ENCODE data around the gene SYCN. TPM values are rescaled to one million over a fixed set of nuclear protein-coding genes. Genes with fewer than 3 reads are reported as not detected.

Gene SYCN
- total and polyA plus RNA-seq, 2 of the 8 experiments (the other 6 are each of a cell fraction or from before 2014, with no cell fraction given): not detected

GRCh38 chr19:39246951-39247669, 43.0 kb upstream of the SYCN start:
- Histone ChIP-seq H3K23ac (ENCODE audit: insufficient read length) (no peak overlapping the region), H3K9me3 (ENCODE audit: insufficient read depth in 2 of 2, low read depth in 1 of 2, low read length in 1 of 2) (peaks cover 0 to 3% of the 10 kb centered on the region in 2 experiments; a peak in 1 of 4 replicates), H3K18ac (ENCODE audit: extremely low read depth, low read length) (no peak overlapping the region), H2BK20ac (ENCODE audit: low read length) (no peak overlapping the region), H2AFZ (ENCODE audit: low read length) (peak overlapping the region; percentile 28; the same call in 1 of the 2 replicates), H4K20me1 (replicated peaks in 1 of 2; ENCODE audit: control insufficient read depth in 1 of 2, insufficient read depth in 2 of 2, low read length in 2 of 2) (peaks cover 0 to 5% of the 10 kb centered on the region in 2 experiments), H2BK15ac (ENCODE audit: low read length) (no peak overlapping the region), H3K79me1 (ENCODE audit: low read depth, low read length) (no peaks in the 10 kb centered on the region), H3K27me3 (replicated peaks in 1 of 4; ENCODE audit: control insufficient read depth in 3 of 4, extremely low read depth in 1 of 4, insufficient read depth in 3 of 4, low read length in 3 of 4) (peaks cover 29 to 43% (median 36%) of the 10 kb centered on the region in 4 experiments), H2AK5ac (ENCODE audit: low read depth, low read length) (no peak overlapping the region), H4K8ac (ENCODE audit: extremely low read depth, insufficient read depth, low read length) (peak overlapping the region; percentile 31; the same call in 1 of the 2 replicates), H3K4me1 (replicated peaks in 1 of 4; ENCODE audit: control insufficient read depth in 3 of 4, insufficient read depth in 4 of 4, low read length in 3 of 4) (peaks cover 0 to 14% (median 7%) of the 10 kb centered on the region in 4 experiments; a peak in 5 of 7 replicates), H3K36me3 (ENCODE audit: control insufficient read depth in 2 of 4, insufficient read depth in 4 of 4, low read length in 3 of 4) (no peaks in the 10 kb centered on the region), H3K4ac (replicated peaks; ENCODE audit: insufficient read length, low read depth, low read length) (no peak overlapping the region), H4K5ac (ENCODE audit: insufficient read length, low read depth, low read length) (no peak overlapping the region), H2BK120ac (replicated peaks; ENCODE audit: low read depth, low read length) (no peak overlapping the region), H4K91ac (replicated peaks; ENCODE audit: insufficient read length, low read length) (no peak overlapping the region), H2BK12ac (ENCODE audit: low read depth, low read length) (no peak overlapping the region), H3K9ac (replicated peaks in 1 of 4; ENCODE audit: extremely low read depth in 1 of 4, low read depth in 3 of 4, low read length in 3 of 4) (no peak overlapping the region), H3K14ac (ENCODE audit: insufficient read length) (no peak overlapping the region), H3K56ac (replicated peaks; ENCODE audit: insufficient read length, low read depth, low read length) (no peak overlapping the region), H3K27ac (ENCODE audit: low read depth, low read length) (no peak overlapping the region), H3K23me2 (ENCODE audit: low read depth, low read length) (peaks cover 8% of the 10 kb centered on the region; the same call in 1 of the 2 replicates), H3K4me3 (ENCODE audit: extremely low read depth in 1 of 4, insufficient read depth in 2 of 4, low read depth in 3 of 4, low read length in 4 of 4) (peak overlapping the region in 2 of 4 experiments; percentile 29 to 51; a peak in 3 of 8 replicates), H3K79me2 (ENCODE audit: control insufficient read depth in 1 of 2, insufficient read depth in 2 of 2, low read length in 2 of 2) (no peaks in the 10 kb centered on the region), H3K4me2 (ENCODE audit: insufficient read depth in 1 of 2, low read depth in 2 of 2, low read length in 2 of 2) (peak overlapping the region; percentile 32 to 81), H2BK5ac (ENCODE audit: low read depth, low read length) (no peak overlapping the region)
- DNase-seq (ENCODE audit: low read depth in 1 of 2, low spot score in 2 of 2) (peak in 1 of 2 experiments; percentile 85), FAIRE-seq (no peak)
- TF ChIP-seq ATF2 (IDR thresholded peaks at IDR 0.05; ENCODE audit: low read length) (no peak), SIRT6 (IDR thresholded peaks at IDR 0.05; ENCODE audit: low read length) (no peak), E2F6 (IDR thresholded peaks at IDR 0.05) (peak; percentile 83), ZNF274 (IDR thresholded peaks at IDR 0.05; ENCODE audit: borderline replicate concordance, extremely low read depth, low read length) (no peak), RNF2 (IDR thresholded peaks at IDR 0.05; ENCODE audit: borderline replicate concordance, low read depth, low read length, missing control alignments, poor library complexity, severe bottlenecking) (no peak)
- TF ChIP-seq, protein P1, sequence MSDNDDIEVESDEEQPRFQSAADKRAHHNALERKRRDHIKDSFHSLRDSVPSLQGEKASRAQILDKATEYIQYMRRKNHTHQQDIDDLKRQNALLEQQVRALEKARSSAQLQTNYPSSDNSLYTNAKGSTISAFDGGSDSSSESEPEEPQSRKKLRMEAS (IDR thresholded peaks at IDR 0.05): peak; percentile 93
- TF ChIP-seq, protein P2, sequence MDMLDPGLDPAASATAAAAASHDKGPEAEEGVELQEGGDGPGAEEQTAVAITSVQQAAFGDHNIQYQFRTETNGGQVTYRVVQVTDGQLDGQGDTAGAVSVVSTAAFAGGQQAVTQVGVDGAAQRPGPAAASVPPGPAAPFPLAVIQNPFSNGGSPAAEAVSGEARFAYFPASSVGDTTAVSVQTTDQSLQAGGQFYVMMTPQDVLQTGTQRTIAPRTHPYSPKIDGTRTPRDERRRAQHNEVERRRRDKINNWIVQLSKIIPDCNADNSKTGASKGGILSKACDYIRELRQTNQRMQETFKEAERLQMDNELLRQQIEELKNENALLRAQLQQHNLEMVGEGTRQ (IDR thresholded peaks at IDR 0.05; ENCODE audit: low read length): 0 out of 2 replicates have a peak, but pooled peaks have one; percentile 17
- ChIA-PET CTCF (ENCODE audit: partially characterized antibody) (interaction anchor here (0.6 to 1.6 kb wide), 8 partner anchors 15 to 135 kb away, joined by 3 to 5 read pairs (median 4); no protein-coding TSS in a partner anchor), POLR2A (ENCODE audit: partially characterized antibody) (interaction anchor here (0.8 kb wide), 1 partner anchor 79 kb away, joined by 3 read pairs; no protein-coding TSS in a partner anchor)
- WGBS, 2 experiments (ENCODE audit: extremely low coverage in 1 of 2, insufficient coverage in 1 of 2, insufficient read length in 1 of 2, insufficient replicate concordance in 2 of 2, low coverage in 1 of 2, low lambda C conversion rate in 2 of 2, missing lambda C conversion rate in 1 of 2): 18% methylated on average over 25 of the region's 42 CpGs; no CpG with 5 or more reads in 1 of the 2 experiments

All from H1 (cell line).